GM12891 (cell line): ENCODE measurements around the gene SKIL.

ENCODE experiments used
- PAX5 ChIP-seq: IDR thresholded peaks from 2 replicates; pipeline ENCODE4 v1.6.1; 2011; ENCODE audit warnings: low read length, moderate library complexity, mild to moderate bottlenecking; ENCODE audit not compliant: insufficient read depth, severe bottlenecking
- POLR2A ChIP-seq: IDR thresholded peaks from 2 replicates; pipeline ENCODE4 v1.6.1; 2011; ENCODE audit warnings: low read depth, low read length, control low read depth
- POLR2AphosphoS5 ChIP-seq: IDR thresholded peaks from 2 replicates; pipeline ENCODE4 v1.6.1; 2011; ENCODE audit warnings: low read depth, low read length, control low read depth

- no peak for TF ChIP-seq POLR2AphosphoS5
- no peak for TF ChIP-seq POLR2A
- no peak for TF ChIP-seq PAX5
These were observed 10.3 kb downstream of the SKIL start for GRCh38 chr3:170367797-170368196.
